ENCODE data around the gene FBXO8.

- no peak for TF ChIP-seq CTCF (IDR thresholded peaks at IDR 0.05)
- TF ChIP-seq POLR2AphosphoS5 (IDR thresholded peaks at IDR 0.05; ENCODE audit: low read depth, low read length), result no peak
- TF ChIP-seq REST (IDR thresholded peaks at IDR 0.05; ENCODE audit: insufficient read depth in 1 of 2, low read depth in 2 of 2, low read length in 1 of 2), result no peak
- TF ChIP-seq SIN3A (IDR thresholded peaks at IDR 0.05; ENCODE audit: borderline replicate concordance, insufficient read depth, low read depth, low read length), result no peak
Measured at GRCh38 chr4:174213731-174214100, 69.8 kb downstream of the FBXO8 start.
